Measurements from ENCODE around the gene CCNB2.

DNA sequence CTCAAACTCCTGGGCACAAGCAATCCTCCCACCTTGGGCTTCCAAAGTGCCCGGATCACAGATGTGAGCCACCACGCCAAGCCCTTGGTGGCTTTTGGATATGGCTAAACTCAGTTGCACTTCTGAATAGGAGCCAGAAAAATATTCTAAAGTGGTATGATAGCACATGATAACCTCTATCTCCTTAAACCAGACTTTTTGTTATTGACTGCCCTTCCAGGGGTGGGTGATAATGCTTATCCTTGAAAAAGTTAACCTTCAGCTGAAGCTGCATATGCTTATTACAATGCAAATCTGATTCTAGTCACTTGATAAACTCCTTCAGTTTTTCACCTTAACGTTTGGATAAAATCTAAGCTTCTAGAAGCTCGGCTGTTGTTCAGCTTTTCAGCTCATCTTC, 6.3 kb downstream of the CCNB2 start:
- TF ChIP-seq, protein P1, sequence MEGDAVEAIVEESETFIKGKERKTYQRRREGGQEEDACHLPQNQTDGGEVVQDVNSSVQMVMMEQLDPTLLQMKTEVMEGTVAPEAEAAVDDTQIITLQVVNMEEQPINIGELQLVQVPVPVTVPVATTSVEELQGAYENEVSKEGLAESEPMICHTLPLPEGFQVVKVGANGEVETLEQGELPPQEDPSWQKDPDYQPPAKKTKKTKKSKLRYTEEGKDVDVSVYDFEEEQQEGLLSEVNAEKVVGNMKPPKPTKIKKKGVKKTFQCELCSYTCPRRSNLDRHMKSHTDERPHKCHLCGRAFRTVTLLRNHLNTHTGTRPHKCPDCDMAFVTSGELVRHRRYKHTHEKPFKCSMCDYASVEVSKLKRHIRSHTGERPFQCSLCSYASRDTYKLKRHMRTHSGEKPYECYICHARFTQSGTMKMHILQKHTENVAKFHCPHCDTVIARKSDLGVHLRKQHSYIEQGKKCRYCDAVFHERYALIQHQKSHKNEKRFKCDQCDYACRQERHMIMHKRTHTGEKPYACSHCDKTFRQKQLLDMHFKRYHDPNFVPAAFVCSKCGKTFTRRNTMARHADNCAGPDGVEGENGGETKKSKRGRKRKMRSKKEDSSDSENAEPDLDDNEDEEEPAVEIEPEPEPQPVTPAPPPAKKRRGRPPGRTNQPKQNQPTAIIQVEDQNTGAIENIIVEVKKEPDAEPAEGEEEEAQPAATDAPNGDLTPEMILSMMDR (IDR thresholded peaks at IDR 0.05), result no peak
- TF ChIP-seq POLR2A (IDR thresholded peaks at IDR 0.05) (no peak), EP300 (IDR thresholded peaks at IDR 0.05) (no peak)
